ENCODE measurements around the gene HAGH.

DNA sequence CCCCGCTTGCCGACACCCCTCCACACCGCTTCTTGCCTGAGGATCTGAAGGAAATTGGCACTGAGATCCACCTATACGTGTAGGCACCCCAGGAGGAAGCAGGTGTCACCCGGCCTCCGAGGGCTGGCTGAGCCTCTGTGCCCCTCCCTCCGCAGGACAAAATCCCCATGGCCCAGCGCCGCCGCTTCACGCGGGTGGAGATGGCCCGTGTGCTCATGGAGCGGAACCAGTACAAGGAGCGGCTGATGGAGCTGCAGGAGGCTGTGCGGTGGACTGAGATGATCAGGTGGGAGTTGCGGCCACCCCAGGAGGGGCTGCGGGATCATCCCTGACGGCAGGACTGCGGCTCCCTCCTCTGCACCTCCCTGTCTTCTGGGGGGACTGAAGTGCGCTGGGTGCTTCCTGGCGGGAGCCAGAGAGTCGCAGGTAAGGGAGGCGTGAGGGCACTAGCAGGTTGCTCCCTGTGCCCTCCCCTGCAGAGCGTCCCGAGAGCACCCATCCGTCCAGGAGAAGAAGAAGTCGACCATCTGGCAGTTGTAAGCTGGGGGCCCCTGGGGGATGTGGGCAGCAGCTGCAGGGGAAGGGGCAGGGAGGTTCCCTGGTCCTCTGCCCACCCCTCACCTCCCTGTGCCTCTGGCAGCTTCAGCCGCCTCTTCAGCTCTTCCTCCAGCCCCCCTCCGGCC lies 64.3 kb downstream of the HAGH start:
- TF ChIP-seq POLR2A (IDR thresholded peaks at IDR 0.05; ENCODE audit: low read depth, low read length): no peak
- no peak for TF ChIP-seq POLR2AphosphoS5 (IDR thresholded peaks at IDR 0.05; ENCODE audit: low read depth, low read length)
- no peak for TF ChIP-seq TAF1 (IDR thresholded peaks at IDR 0.05; ENCODE audit: borderline replicate concordance, low read depth, low read length)
